ENCODE measurements around the gene LSR.

Gene LSR

DNA sequence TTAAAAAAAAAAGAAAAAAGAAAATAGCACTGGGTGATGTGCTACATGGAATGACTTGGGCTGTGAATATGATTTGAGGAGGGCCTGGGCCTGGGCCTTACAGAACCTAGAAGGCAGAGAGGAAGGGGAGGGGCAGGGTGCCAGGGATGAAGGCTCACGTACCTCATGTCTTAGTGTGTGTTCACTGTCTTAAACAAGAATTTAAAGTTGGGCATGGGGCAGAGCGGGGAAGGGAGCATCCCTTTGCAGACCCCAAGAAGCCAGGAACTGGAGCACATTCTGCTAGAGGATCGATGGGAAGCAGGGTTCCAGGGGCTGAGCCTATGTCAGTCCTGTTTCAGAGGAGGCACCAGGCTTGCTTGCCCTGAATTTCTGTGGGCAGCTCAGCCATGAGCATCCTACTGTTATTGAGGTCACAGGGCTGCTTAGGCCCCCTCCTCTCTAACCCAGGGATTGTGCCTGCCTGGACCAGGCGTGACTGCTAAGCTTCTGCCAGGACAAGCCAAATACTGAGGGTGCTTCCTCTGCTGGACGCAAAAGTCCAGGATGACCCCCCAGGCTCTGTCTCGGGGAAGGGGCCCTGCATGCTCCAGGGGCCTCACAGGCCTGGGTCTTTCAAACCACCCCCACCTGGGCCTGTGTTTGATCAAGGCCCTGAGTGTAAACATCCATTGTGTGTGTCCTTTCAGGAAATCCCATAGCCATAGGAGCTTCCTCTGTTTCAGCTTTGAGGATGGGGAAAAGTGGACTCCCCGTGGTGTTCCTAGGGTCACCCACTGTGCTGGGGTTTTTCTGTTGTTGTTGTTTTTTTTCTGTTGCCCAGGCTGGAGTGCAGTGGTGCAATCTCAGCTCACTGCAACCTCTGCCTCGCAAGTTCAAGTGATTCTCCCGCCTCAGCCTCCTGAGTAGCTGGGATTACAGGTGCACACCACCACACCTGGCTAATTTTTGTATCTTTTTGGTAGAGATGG lies 4.8 kb downstream of the LSR start:
- H3K27ac Mint-ChIP-seq: peak overlapping the region; percentile 47
- no peak for ATAC-seq
- H3K4me3 Mint-ChIP-seq: no peak overlapping the region
- H3K36me3 Mint-ChIP-seq: peaks cover 40% of the 10 kb centered on the region
- H3K4me1 Mint-ChIP-seq: peaks cover 34% of the 10 kb centered on the region
- no peaks in the 10 kb centered on the region for H3K9me3 Mint-ChIP-seq
- H3K27me3 Mint-ChIP-seq: no peaks in the 10 kb centered on the region

DNA sequence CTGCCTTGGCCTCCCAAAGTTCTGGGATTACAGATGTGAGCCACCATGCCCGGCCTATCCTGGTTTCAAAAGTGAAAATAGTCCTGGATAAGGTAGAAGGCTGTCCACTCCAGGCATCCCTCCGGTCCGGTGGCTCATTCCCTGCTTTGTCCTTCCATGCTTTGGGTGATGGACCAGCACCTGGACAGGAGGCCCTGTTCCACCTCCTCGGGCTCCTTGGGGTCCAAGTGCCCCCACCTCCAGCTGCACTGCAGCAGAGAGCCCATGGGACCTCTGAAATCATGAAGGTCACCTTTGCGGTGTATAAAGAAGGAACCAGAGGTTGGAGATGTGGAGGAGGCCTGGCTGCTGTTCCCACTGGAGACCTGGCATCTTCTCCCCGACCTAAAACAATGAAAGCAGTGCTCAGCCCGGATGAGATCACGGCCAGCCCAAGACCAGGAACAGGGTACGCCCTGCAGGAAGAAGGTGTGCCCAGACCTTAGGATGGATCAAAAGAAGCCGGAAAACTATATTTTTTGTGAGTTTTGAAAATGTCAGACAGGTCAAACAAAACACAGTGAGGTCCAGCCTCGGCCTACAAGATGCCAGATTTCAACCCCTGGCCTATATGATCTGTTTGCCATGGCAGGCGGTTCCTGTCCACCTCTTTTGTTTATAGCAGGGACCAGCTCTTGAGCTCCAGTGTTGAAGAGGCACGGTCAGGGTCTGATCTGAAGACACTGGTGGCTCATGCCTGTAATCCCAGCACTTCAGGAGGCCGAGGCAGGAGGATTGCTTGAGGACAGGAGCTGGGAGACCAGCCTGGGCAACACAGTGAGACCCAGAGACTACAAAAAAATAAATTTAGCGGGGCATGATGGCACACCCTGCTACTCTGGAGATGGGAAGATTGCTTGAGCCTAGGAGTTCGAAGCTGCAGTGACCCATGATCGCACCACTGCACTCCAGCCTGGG lies 5.8 kb downstream of the LSR start:
- no peak overlapping the region for H3K4me3 Mint-ChIP-seq
- no peak for ATAC-seq
- H3K27me3 Mint-ChIP-seq: no peaks in the 10 kb centered on the region
- H3K27ac Mint-ChIP-seq: peak overlapping the region; percentile 47
- peaks cover 24% of the 10 kb centered on the region for H3K4me1 Mint-ChIP-seq
- H3K9me3 Mint-ChIP-seq: no peaks in the 10 kb centered on the region
- H3K36me3 Mint-ChIP-seq: peaks cover 40% of the 10 kb centered on the region

DNA sequence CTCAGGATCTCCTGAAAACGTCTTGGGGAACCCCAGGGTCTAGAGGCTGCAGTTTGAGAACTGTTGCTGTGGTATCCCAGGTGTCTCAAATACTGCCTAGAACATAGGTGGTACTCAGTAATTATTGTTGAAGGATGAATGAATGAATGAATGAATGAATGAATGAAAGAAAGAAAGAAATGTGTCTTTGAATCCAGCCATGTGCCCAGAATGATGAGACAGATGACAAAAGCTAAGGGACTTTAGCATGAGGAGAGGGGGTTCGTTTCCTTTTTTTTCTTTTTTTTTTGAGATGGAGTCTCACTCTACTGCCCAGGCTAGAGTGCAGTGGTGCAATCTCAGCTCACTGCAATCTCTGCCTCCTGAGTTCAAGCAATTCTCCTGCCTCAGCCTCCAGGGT lies 7.8 kb downstream of the LSR start:
- Mint-ChIP-seq H3K4me1 (peaks cover 6% of the 10 kb centered on the region), H3K27me3 (no peaks in the 10 kb centered on the region), H3K36me3 (peaks cover 33% of the 10 kb centered on the region), H3K27ac (no peak overlapping the region), H3K4me3 (no peak overlapping the region), H3K9me3 (no peaks in the 10 kb centered on the region)
- no peak for ATAC-seq

DNA sequence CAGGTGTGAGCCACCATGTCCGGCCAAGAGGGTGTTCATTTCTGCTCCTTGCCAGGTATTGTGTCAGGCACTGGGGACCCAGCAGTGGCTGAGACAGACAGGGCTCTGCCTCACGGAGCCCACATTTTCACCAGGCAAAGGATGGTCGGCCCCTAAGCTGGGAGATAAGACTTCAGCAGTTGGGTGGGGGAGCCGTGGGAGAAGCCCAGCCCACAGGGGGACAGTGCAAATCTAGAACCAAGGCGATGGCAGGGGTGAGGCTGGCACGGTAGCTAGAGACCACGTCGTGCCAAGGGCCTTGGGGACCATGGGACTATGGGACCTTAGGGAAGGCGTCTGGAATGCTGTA lies 8.3 kb downstream of the LSR start:
- no peak overlapping the region for H3K27ac Mint-ChIP-seq
- no peak for ATAC-seq

DNA sequence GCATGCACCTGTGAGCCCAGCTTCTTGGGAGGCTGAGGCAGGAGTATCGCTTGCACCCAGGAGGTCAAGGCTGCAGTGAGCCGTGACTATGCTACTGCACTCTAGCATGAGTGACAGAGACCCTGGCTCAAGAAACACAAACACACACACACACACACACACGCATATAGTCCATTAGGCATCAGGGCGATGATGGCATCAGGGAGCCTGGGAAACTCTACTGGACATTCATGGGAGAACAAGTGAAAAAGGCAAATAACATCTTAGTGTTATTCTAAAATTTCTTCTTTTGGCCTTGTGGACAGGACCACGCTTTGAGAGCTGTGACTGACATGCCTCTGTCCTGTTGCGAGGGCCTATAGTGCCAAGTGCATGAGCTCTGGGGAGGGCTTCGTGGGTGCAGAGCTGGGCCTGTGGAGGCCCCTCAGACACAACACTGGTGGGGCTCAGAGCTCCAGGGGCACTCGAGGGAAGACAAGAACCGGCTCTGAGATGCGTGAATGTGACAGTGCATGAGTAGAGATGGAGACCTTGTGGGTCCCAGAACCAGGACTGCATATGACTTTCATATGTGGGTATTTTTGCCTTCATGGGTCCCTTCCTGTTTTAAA lies 12.0 kb downstream of the LSR start:
- no peaks in the 10 kb centered on the region for H3K9me3 Mint-ChIP-seq
- ATAC-seq: no peak
- H3K36me3 Mint-ChIP-seq: peaks cover 5% of the 10 kb centered on the region
- no peak overlapping the region for H3K4me3 Mint-ChIP-seq
- H3K27me3 Mint-ChIP-seq: no peaks in the 10 kb centered on the region
- H3K27ac Mint-ChIP-seq: peak overlapping the region; percentile 10
- H3K4me1 Mint-ChIP-seq: peaks cover 33% of the 10 kb centered on the region

More for the DNA sequence above, 8.3 kb downstream of the LSR start:
- Mint-ChIP-seq H3K36me3 (peaks cover 30% of the 10 kb centered on the region), H3K4me1 (peaks cover 6% of the 10 kb centered on the region), H3K4me3 (no peak overlapping the region), H3K9me3 (no peaks in the 10 kb centered on the region), H3K27me3 (no peaks in the 10 kb centered on the region)

DNA sequence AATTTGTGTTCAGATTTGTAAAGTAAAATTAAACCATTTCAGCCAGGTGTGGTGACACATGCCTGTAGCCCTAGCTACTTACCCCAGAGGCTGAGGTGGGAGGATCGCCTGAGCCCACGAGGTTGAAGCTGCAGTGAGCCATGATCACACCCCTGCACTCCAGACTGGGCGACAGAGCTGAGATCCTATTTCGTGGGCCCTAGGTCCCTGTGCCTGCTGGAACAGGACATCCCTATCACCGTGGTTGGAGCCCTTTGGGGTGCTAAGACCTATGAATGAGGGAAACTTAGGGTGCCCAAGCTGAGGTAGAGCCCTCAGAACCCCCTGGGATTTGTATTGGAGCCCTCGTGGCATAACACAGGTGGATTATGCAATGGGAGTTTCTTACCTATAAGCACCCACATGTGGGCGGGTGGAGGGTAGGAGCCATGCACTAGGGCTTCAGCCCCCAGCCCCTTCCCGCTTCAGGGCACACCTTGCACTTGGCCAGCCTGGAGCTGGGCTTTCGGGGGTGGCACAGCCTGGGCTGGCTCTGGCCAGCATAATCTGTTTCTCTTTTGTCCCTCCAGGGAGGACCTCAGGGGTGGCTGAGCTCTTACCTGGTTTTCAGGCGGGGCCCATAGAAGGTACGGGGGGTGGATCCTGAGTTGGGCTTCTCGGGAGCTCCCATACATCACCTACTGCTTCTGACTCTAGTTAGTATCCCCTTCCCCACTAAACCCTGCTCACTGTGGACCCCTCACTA lies 12.7 kb downstream of the LSR start:
- Mint-ChIP-seq H3K4me1 (peaks cover 38% of the 10 kb centered on the region), H3K27me3 (no peaks in the 10 kb centered on the region), H3K9me3 (no peaks in the 10 kb centered on the region), H3K4me3 (no peak overlapping the region), H3K27ac (peak overlapping the region; percentile 10), H3K36me3 (peaks cover 10% of the 10 kb centered on the region)
- no peak for ATAC-seq

DNA sequence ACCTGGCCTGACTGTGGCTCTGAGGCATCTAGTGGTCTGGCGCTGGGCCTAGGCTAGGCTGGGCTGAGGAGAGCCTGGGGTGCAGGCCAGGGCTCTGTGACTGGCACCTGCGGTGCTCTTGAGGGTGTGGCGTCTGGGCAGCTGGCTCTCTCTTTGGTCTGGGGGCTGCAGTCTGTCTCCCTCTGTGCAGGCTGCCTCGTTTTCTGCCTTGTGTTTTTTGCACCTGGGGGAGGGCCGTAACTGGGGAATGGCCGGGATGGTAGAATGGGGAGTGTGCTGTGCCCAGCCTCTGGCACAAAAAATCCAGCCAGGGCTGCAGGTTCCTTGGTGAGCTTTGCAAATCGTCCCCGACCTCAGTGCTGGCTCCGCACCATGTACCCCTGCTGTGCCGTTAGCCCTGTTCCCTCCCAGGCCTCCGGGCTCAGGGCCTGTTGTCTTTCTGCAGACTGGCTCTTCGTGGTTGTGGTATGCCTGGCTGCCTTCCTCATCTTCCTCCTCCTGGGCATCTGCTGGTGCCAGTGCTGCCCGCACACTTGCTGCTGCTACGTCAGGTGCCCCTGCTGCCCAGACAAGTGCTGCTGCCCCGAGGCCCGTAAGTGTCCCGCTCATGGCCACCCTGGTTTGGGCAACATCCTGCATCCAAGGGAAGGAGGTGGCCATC lies 13.4 kb downstream of the LSR start:
- no peaks in the 10 kb centered on the region for H3K9me3 Mint-ChIP-seq
- ATAC-seq: no peak
- H3K27ac Mint-ChIP-seq: peak overlapping the region; percentile 10
- H3K4me1 Mint-ChIP-seq: peaks cover 42% of the 10 kb centered on the region
- H3K4me3 Mint-ChIP-seq: no peak overlapping the region
- H3K27me3 Mint-ChIP-seq: no peaks in the 10 kb centered on the region
- H3K36me3 Mint-ChIP-seq: peaks cover 11% of the 10 kb centered on the region

DNA sequence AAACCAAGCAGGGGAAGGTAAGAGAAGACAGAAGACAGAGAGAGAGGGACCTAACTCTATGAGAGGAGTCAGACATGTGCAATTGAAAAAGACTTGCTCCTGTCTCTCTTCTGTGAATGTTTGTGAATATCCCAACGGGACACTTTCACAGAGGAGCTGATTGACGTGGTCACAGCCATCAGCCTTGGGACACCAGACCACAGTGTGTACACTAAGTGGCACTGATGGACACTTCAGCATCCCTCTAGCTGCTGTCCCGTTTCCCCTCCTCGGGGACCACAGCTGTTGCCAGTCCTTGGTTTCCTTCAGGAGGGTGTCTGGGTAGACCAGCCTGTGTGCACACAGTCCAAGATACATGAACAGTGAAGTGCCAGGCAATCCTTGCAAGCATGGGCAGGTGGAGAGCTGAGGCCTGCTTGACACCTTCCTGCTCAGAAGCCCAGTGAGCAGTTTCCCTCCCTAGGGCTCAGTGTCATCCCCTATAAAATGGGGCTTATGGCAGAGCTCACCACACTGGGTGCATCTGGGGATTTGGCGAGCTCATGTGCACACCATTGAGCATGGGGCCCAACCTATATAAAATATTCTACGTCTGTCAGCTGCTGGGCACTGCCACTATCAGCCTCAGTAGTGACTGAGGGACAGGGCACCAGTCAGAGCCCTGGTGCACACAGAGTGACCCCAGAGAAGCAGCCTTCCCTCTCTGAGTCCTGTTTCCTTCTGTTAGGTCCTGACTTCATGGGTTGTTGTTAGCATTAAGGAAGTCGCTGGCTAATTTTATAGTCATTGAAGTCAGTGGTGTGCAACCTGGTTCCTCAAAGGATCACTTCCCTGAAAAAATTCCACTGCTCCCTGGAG lies 15.7 kb downstream of the LSR start:
- peaks cover 47% of the 10 kb centered on the region for H3K4me1 Mint-ChIP-seq
- peak overlapping the region; percentile 53 for H3K27ac Mint-ChIP-seq
- H3K4me3 Mint-ChIP-seq: no peak overlapping the region

DNA sequence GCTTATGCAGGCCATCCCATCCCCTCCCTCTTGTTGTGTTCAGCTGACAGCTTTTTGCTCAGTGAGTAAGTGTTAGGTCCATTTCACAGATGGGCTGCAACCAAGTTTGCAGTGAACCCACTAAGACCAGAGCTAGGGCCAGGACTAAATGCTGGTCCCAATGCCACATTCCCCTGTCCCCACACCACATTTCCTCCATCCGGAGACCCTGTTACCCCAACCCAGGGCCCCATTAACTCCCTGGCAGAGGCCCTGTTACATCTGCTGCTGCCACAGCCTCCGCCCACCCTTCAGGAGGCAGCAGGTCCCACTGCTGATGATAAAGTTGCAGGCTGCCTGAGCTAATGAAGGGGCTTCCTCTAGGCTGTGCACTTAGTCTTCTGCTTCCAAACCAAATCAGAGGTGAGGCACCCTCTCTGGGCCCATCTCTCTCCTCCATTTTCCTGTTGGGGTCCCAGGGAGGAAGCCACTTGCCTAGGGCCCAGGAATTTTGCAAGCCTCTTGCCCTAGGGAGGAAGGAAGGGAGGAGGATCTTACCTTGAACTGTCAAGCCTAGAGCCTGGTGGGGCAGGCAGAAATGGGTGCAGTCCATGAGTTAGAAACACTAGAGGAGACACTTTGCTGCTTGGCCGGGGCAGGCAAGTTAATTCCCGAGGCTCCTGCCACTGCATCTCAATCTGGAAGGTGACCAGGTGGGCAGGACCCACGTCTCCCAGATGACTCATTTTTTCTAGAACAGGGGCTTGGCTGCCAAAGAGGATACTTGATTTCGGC lies 16.5 kb downstream of the LSR start:
- no peaks in the 10 kb centered on the region for H3K9me3 Mint-ChIP-seq
- H3K4me1 Mint-ChIP-seq: peaks cover 49% of the 10 kb centered on the region
- H3K36me3 Mint-ChIP-seq: peaks cover 12% of the 10 kb centered on the region
- no peaks in the 10 kb centered on the region for H3K27me3 Mint-ChIP-seq
- ATAC-seq: no peak
- no peak overlapping the region for H3K4me3 Mint-ChIP-seq
- H3K27ac Mint-ChIP-seq: peak overlapping the region; percentile 98

More for the DNA sequence above, 15.7 kb downstream of the LSR start:
- H3K9me3 Mint-ChIP-seq: no peaks in the 10 kb centered on the region
- H3K27me3 Mint-ChIP-seq: no peaks in the 10 kb centered on the region
- peaks cover 11% of the 10 kb centered on the region for H3K36me3 Mint-ChIP-seq
- ATAC-seq: no peak

DNA sequence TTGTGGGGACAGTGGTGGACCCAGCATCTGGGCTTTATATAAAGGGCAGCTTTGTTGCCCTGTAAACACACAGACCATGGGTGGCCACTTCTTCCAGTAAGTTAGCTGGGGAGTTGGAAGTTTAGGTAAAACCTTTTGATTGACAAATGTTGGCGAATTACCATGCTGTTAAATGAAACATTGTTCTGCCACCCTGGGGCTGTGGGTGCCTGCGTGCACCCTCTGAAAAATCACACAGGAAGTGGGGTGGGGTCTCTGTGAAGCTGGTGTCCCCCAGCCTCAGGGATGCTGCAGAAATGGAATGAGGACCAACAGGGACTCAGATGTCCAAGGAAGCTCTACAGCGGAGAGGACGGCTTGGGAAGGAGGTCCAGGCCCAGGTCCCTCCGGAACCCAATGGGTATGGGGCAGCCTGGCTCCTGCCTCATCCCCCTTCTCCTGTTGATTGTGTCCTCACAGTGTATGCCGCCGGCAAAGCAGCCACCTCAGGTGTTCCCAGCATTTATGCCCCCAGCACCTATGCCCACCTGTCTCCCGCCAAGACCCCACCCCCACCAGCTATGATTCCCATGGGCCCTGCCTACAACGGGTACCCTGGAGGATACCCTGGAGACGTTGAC lies 17.2 kb downstream of the LSR start:
- Mint-ChIP-seq H3K4me3 (peak overlapping the region; percentile 95), H3K9me3 (no peaks in the 10 kb centered on the region), H3K27me3 (no peaks in the 10 kb centered on the region), H3K4me1 (peaks cover 56% of the 10 kb centered on the region), H3K36me3 (peaks cover 18% of the 10 kb centered on the region), H3K27ac (peak overlapping the region; percentile 98)
- no peak for ATAC-seq

DNA sequence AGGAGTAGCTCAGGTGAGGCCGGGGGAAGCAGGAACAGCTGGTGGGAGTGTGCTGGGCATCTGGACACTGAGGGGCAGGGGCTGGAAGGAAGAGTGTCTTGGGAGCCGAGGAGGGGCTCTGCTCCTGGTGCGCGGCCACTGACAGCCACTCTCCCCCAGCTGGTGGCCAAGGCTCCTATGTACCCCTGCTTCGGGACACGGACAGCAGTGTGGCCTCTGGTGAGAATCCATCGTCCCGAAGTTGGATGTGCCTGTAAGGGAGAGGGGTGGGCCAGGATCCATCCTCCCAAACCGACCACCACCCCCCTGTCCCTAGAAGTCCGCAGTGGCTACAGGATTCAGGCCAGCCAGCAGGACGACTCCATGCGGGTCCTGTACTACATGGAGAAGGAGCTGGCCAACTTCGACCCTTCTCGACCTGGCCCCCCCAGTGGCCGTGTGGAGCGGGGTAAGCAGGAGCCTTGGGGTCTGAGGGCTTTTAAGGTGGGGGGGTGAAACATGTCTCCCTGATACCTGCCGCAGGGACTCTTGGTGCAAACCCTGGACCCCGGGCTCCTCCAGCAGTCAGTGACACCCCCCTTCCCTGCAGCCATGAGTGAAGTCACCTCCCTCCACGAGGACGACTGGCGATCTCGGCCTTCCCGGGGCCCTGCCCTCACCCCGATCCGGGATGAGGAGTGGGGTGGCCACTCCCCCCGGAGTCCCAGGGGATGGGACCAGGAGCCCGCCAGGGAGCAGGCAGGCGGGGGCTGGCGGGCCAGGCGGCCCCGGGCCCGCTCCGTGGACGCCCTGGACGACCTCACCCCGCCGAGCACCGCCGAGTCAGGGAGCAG lies 17.9 kb downstream of the LSR start:
- Mint-ChIP-seq H3K4me3 (peak overlapping the region; percentile 95), H3K4me1 (peaks cover 62% of the 10 kb centered on the region), H3K9me3 (no peaks in the 10 kb centered on the region), H3K27ac (peak overlapping the region; percentile 98), H3K36me3 (peaks cover 23% of the 10 kb centered on the region), H3K27me3 (no peaks in the 10 kb centered on the region)
- no peak for ATAC-seq

DNA sequence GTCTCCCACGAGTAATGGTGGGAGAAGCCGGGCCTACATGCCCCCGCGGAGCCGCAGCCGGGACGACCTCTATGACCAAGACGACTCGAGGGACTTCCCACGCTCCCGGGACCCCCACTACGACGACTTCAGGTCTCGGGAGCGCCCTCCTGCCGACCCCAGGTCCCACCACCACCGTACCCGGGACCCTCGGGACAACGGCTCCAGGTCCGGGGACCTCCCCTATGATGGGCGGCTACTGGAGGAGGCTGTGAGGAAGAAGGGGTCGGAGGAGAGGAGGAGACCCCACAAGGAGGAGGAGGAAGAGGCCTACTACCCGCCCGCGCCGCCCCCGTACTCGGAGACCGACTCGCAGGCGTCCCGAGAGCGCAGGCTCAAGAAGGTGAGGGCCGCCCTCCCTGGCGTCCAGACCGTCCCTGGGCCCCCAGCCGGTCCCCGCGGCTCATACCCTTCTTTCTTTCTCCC lies 18.6 kb downstream of the LSR start:
- H3K27ac Mint-ChIP-seq: peak overlapping the region; percentile 98
- no peaks in the 10 kb centered on the region for H3K27me3 Mint-ChIP-seq
- H3K4me3 Mint-ChIP-seq: peak overlapping the region; percentile 95
- peak; percentile 14 for ATAC-seq
- H3K9me3 Mint-ChIP-seq: no peaks in the 10 kb centered on the region
- H3K36me3 Mint-ChIP-seq: peaks cover 28% of the 10 kb centered on the region
- peaks cover 65% of the 10 kb centered on the region for H3K4me1 Mint-ChIP-seq

All from stimulated activated memory B cell treated with anti-CD40 and anti-IgM and Interleukin-4, amounts not matched to agents 10 μg/mL and 1 μg/mL and 100 μg/mL, for 72 hours (primary cell).